GM19043 (cell line): ENCODE results near the gene UQCRQ.

Source experiments
- ATAC-seq: cut with Tn5 transposase; IDR thresholded peaks from one replicate; pipeline ENCODE4 v1.9.1; 2021; ENCODE audit warnings: low read depth; ENCODE audit not compliant: unreplicated experiment

UQCRQ gene

DNA sequence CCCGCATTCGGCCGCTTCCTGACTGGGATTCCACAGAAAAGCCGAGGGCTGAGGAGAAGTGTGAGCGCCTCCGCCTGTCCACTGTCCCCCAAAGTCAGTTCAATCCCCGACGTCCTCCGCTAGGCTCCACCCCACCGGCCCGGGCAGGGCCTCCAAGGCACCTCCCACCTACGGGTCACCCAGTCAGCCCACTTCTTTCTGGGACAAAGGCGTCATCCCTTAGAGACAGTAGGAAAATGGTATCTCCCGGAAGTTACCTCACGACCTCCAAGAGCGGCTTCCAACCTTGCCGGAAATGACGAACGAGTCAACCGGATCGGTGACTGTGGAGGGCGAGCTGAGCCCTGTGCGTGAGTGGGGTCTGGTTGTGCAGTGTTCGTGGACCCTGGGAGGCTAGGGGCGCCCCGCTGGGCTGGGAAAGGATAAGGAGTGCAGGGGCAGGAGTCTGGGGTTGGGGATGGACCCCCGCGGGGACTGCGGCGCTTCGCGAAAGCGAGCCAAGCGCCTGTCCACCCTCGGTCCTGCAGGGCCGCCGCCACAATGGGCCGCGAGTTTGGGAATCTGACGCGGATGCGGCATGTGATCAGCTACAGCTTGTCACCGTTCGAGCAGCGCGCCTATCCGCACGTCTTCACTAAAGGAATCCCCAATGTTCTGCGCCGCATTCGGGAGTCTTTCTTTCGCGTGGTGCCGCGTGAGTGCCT is at the start of gene UQCRQ, which contains the start of gene GDF9:
TSS of gene UQCRQ (plus strand) at position 301 of the 704 bp plus-strand sequence. CDS start at position 541, 240 bp downstream.
TSS of gene GDF9 (minus strand) at position 128 of the 704 bp plus-strand sequence. CDS start 1,936 bp downstream, outside the sequence.
- peak; percentile 99 for ATAC-seq

DNA sequence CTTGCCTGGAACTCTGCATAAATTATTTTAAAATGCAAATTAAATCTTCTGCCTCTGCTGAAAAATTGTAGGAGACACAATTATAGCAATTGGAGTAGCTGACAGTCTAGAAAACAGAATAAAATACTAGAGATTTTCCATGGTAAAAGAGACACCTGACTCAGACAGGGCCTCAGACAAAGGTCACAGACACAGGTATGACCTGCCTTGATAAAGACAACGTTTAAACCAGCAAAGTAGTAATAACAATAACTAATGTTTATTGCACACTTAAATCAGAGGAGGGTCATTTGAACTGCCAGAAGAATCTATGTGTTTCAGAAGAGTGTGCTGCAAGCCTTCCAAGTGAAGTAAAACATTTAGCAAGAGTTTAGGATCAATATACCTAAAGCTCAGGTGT is 49.4 kb upstream of the UQCRQ start:
- no peak for ATAC-seq

DNA sequence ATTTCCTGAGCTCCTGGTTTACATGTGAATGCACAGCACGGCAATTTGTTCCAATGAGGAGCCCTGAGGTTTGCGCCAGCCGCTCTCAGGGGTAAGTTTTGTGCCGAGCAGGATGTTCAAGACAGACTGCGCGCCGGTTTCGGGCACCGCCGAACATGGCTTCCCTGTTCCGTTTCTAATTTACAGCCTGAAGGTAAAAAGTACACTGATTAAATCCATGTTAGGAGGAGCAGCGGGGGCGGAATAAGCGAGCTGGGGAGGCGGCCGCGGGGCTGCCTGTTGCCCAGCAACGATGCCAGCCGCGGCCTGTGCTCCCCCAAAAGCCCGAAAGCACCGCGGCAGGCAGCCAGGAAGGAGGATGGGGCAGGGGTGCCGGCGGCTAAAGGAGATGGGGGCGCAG is 47.0 kb upstream of the UQCRQ start:
- no peak for ATAC-seq

DNA sequence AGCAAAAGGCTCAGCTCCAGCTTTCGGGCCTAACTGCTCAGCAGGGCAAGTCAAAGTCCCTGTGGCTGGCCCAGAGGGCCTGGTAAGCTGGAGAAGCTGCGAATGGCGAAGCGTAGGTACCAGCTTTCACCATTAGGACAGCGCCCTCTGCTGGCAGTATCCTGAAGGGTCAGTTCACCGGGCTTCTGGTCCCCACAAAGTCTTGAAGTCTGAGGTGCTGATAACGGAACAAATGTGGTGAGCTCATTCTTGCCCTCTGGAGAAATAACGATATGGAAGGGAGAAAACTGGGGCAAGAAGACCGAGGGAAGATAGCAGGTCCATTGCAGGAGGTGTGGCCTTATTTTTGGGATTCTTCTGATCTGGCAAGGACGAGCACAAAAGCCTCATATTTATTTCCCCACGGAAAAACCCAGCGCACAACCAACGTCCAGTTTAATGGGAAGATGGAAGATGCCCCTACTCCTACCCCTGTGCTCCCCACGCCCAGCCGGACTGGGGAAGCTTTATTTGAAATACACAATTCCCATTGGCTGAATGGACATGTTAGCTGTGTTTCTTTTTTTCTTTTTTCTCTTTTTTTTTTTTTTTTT is 46.2 kb upstream of the UQCRQ start:
- peak; percentile 74 for ATAC-seq

DNA sequence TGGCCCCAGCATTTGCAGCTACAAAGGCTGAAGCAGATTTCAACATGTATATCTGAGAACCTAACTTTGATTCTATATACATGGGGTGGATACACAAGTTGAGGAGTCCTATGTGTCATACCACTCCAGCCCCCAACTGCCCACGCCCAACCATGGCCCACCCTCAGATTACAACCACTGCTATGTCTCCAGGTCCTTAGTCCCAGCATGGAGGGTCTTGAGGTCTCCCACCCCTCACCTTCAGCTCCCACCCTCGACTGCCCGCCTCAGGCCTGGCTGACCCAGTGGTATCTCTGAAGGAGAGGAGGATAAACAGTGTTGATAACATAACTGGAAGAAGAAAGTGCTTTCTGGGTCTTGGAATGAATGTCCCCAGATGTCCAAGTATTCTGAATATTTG is 45.1 kb upstream of the UQCRQ start:
- no peak for ATAC-seq

DNA sequence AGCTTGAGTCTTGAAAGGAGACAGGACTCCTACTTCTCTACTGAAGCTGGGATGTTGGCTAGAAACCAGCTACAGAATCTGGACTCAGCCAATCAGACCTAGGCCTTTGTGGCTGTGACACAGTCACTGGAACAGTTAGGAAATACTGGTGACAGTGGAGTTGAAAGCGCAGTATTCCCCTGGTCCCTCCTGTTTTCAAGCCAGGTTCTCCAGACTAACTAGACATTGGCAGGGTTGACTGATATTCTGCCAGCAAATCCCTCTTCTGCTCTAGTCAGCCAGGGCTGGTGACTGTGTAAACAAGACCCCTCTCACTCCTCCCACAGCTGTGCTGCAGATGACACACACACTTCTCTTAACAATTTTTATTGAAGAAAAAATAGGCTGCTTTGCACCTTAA is 44.7 kb upstream of the UQCRQ start:
- no peak for ATAC-seq

DNA sequence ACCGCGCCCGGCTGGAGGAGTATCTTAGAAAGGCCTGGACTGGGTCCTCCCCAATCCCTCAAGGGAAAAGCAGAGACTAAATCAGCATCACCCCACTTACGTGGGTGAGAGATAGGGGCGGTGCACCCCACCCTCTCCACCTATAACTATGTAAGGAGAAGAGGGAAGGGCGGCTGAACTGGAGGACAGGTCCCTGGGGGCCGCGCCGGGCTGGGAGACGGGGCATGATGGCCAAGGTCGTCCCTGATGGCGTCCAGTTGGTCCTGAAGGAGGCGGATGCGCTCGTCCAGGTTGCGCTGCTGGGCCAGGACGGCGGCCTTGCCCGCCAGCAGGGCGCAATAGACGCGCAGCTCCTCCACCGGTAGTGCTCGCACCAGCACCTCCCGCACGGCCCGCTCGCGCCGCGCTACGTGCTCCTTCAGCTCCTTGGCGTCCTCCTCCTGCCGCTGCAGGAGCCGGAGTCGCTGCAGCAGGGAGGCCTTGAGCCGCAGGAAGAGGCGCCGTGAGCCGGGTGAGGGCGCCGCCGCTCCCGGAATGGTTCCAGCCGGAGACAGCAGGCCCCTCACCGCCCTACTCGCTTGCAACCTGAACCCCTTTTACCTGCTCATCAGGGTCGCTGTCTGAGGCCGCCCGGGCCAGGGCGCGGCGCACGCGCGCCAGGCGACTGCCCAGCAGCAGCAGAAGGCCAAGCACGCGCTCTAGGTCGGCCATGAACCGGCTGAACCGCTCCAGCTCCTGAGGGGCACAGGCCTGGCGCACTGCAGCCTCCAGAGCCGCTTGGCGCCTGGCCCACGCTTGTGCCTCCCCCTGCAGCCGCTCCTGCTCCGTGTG is 43.6 kb upstream of the UQCRQ start:
- ATAC-seq = no peak

DNA sequence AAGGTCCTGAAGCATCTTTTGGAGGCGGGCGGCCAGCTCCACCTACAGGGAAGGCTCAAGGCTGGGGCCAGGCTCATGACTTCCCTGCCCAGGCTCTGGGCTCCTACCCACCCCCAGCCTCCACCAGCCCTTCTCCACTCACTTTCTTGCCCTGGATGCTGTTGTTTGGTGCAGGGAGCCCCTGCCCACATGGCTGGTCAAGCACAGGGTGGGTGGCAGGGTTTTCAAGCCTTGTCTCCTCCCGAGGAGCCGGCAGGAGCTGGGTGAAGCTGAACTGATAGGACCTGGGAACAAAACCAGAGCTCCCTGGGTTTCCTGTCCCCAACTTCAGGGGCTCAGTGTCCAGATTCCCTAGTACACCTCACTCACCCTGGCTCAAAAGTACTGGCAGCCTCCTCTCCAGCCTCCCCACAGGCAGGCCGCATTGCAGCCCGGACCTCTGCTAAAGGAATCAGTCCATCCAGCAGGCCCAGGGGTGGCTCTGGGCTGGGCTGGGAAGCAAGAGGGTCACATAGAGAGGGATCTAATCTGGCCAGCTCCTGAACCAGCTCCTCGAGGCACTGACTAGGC is 42.9 kb upstream of the UQCRQ start:
- ATAC-seq = no peak

DNA sequence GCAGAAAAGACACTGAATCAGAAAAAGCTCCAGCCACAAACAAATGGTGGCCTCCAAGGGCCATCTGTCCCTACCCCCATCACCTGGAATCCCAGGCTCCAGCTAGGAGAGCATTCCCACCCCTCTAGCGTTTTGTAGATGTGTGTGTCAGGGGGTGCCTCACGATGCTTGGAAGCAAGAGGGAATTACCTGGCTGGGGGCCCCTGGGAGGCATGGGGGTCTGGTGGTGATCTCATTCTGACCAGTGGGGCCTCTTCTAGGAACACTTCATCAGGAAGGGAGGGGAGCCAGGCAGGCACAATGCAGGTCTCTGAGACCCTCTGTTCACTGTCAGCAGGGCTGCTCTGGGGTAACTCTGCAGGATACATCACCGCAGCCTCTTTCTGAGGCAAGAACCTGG is 42.0 kb upstream of the UQCRQ start:
- ATAC-seq = no peak

DNA sequence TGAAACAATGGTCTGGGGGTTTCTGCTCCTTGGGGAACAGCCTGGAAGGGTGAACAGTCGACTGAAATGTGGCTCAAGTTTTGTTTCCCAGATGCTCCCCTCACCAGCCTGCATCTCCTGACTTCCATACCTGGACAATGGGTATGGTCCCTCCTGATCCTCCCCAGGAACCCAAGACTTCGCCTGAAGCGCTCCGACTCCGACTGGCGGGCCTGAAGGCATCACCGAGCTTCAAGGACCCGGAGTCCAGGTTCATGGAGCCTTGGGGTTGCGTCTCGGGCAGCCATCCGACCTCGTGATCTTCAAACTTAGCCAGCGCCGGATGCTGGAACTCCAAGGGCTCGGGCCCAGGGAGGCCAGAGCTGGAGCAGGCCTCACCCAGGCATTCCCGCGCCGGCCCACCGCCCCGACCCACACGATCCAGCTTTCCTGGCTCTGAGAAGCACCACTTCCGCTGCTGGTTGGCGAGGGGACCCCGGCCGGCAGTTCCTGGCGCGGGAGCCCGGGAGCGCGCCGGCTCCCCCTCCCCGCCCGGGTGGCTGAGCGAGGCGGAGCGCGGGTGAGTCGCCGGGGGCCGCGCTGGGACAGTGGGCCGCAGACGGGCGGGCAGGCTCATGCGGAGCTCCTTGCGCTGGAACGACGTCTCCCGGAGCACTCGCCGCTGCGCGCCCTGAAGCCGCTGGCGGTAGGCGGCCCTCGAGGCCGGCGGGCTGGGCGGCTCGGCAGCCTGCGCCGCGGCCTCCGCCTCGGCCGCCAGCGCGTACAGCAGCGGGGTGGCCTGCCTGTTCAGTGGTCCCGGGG is 41.2 kb upstream of the UQCRQ start:
- no peak for ATAC-seq

DNA sequence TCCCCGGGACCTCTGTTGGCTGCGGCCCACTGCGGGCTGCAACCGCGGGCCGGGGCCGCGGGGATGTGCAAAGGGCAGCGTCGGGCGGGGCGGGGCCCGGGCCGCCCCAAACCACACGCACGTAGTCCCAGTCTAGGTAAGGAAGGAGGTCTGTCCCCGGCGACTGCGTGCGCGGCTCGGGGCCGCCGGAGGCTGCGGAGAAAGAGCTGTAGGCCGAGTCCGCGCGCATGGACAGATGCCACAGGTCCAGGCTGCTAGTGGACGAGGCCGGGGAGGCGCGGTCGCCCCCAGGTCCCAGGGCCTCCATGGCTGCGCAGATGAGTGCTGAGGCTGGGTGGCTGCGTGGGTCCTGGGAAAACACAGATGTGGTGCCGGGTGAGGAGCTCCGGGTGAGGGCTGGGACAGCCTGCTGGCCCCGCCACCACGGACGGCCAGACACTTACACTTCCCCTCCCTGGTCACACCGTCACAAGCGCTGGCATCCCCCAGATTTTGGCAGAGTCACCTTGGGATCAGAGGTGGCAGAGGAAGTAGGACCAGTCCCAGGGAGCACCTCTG is 40.5 kb upstream of the UQCRQ start:
- ATAC-seq = no peak

DNA sequence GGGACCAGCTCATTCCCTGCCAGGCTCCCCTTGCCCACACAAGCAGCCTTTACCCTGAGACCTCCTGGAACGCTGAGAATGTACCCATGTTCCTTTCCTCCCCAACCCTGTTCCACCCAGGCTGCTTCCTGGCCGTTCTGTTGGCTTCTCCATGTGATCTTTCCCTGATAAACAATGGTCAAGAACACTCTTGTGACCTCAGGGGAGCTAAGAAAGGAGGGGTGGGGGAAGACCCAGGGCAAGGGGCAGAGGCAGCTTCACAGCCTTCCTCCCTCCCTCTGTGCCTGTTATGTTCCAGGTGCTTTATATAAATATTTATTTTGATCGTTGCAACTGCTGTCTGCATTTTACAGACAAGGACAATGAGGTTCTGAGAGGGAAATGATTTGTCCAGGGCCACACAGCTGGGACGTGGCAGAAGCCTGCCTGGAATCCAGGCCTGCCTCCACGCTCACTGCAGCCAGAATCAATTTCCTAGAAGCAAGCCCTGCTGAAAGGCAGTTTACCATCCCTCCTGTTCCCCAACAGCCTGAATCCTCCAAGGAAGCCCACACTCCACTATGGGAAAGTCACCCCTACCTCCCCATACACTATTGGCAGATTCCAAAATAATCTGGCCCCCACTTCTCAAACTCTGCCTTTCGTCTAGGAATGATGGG is 39.9 kb upstream of the UQCRQ start:
- ATAC-seq = no peak

DNA sequence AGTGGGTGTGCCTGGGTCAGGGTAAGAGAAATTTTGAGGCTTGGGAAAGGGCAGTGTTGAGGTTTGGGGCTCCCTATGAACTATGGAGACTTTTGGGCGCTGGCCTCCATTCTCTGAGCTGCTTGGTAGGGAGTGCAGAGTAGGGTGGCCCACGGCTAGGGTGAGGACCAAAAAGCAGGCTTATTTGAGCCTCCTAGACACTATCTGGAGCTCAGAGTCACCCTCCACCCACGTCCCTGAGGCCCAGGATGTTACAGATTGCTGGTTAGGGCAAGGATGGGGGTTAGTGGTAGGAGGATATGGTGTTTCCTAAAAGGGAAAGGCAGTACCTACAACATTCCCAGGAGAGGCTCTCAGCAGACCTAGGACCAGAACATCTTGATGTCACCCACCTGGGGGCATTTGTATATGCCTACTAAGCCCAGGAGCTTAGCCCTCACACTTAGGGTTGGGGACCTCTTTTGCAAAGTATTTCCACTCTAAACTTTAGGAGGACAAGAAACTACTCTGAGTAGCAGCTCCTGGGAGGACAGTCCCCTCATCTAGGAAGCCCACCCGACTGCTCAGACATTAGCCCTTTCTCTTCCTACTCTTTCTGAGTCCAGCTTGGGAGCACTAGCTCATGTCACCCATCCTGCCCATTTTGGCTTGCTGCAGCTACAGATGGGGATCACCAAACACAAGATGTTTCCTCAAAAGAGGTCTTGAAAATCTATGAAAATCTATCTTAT is 38.3 kb upstream of the UQCRQ start:
- ATAC-seq = no peak

DNA sequence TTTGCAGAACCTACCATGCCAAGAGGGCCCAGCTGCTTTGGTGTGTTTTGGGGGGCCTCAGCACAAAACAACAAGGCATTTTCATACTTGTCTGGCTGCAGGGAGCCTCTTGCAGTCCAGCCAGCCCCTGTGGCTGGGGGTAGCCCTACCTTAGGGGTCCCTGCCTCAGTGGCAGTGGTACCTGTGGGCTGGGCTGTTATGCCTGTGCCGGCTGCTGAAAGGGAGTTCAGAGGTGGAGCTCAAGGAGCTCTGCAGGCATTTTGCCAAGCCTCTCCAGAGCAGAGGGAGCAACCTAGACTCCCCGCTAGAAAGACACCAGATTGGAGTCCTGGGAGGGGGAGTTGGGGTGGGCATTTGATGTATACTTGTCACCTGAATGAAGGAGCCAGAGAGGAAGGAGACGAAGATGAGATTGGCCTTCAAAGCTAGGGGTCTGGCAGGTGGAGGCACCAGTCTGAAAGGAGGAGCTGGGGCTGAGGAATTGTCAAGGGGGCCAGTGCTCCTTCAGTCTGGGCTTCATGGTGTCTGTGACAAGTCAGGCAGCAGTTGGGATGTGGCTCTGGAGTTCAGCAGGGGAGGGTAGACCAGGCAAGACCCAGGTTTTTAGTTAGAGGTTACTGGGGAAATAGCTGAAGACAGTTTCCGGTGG is 37.5 kb upstream of the UQCRQ start:
- ATAC-seq = no peak

DNA sequence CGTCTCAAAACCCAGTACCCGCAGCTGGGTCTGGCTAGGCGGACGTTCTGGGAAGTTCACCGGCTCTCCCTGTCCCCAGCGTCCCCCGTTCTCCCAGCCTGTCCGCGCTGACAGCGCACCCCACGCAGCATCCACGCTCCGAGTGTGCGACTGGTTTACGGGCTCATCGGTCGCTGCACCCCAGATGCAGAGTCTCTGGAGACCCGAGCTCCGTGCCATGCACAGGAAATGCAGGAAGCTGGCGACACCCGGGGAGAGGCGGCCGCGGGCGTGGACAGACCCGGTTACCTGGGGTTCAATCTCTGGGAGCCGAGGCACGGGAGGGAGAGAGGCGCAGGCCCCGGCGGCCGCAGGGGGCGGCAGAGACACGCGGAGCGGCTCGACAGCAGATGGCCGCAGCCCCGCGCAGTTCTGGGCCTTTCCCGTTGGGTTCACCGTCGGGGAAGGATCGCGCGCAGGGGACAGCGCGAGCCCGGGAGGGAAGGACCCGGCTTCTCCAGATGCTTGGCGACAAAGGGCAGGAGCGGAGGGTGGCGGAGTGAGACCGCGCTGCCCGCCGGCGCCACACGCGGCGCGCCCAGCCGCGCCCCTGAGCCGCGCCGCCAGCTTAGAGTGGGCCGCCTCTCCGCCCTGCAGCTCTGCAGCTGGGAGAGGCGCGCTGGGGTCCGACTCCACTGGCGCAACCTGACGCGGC is 36.6 kb upstream of the UQCRQ start:
- ATAC-seq = peak; percentile 74

DNA sequence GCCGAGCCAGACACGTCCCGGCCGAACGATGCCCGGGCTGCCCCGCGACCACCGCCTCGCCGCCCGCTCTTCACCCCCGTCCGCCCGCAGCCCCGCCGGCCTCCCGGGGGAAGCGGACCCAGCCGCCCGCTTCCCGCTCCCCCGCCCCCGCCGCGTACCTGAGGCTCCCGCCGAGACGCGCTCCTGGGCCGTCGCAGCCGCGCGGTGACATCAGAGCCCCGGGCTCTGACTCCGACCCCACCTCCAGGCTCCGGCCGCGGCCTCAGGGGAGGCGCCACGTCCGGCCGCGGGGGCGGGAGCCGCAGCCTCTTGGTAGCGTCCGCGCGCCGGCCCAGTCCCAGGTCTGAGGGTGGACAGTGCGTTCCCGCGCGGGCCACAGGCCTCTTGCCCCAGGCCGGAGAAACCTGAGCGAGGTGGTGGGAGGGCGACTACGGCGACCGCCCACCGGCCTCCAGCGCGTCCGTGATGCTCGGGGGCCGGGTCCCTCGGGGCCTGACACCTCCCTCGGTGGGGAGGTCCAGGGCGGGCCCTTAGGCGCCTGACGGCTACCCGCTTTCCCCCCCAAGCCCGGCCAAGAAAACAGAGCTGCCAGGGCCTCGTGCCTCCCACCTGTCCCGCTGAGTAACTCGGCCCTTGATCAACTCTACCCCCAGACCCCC is 35.9 kb upstream of the UQCRQ start, which contains the start of gene SHROOM1:
TSS of gene SHROOM1 (minus strand) at position 212 of the 659 bp plus-strand sequence. CDS start 4,507 bp downstream, outside the sequence.
- peak; percentile 54 for ATAC-seq
